Mucosa of descending colon (tissue), 3 donors: ENCODE results near the gene CCDC149. TPM values are rescaled to one million over a fixed set of nuclear protein-coding genes. Genes with fewer than 3 reads are reported as not detected.

Experiments
- ATAC-seq: fragments of 200-7000 bp; cut with Tn5 transposase; one replicate; pipeline ENCODE4 v1.9.1; 2020; ENCODE audit warnings: mild to moderate bottlenecking, moderate library complexity
- DNase-seq, 3 donors: peaks; one replicate each; pipeline ENCODE4 v3.0.0-alpha.2; 2020
- H3K36me3 ChIP-seq: fragments of 200-600 bp; one replicate; pipeline ENCODE4 v1.8.0; 2021; ENCODE audit warnings: low read depth, mild to moderate bottlenecking
- H3K4me1 ChIP-seq: fragments of 200-600 bp; one replicate; pipeline ENCODE4 v1.8.0; 2021; ENCODE audit warnings: low read depth, mild to moderate bottlenecking
- H3K4me3 ChIP-seq: fragments of 200-600 bp; one replicate; pipeline ENCODE4 v1.8.0; 2021; ENCODE audit warnings: mild to moderate bottlenecking
- H3K9me3 ChIP-seq: fragments of 200-600 bp; one replicate; pipeline ENCODE4 v1.8.0; 2021; ENCODE audit warnings: mild to moderate bottlenecking
- intact Hi-C, 2 donors: fragments of 100-400 bp; cut with DNase I in 1 of 2; cut with micrococcal nuclease in 1 of 2; formaldehyde crosslinking; loops; one replicate each; pipeline versions ENCODE4 v1.11.0 to v1.11.1; 2022; cut with DNase I, micrococcal nuclease
- total RNA-seq, 3 donors: library from RNA; stranded (reverse); fragmentation: NEBNext Ultra II Directional in 2 of 3; extraction: Animal tissue kit (Norgen Biotek cat#: 25700) in 2 of 3; gene quantifications; one replicate each; pipeline versions ENCODE4 v1.2.1 to v1.2.4, GENCODE V29; 2021 to 2023
- TF ChIP-seq, protein P1 (sequence below): fragments of 200-600 bp; IDR thresholded peaks from one replicate; pipeline ENCODE4 v1.8.0; 2022; ENCODE audit warnings: antibody characterized with exemption, mild to moderate bottlenecking
- donor health status: DM: no; HTN: no; CAD: no; lungs with moderate emphysema.
- donor health status: DM: no; HTN: no; CAD: no.
- donor health status: DM: no; HTN: yes; CAD: no.

CCDC149 gene
- total RNA-seq, 3 donors from 2014 or later, result 14.1 to 23.7 (median 14.2) TPM

DNA sequence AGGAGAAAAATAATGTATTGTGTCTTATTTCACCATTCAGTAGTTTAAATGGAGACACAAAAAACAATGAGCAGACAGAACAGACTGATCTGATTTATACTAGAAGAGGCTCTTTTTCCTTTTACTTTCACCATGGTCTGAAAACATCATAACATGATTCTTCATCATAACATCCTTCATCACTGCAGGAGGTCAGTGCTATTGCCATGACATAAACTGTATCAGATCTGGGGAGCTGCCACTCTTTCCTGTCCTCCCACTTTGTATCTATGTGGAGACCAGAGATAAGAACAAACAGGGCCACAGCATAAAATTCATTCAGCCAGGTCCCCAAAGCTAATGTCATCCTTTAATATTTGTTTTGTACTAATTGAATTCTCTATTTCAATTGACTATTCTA is 92.3 kb downstream of the CCDC149 start:
- intact Hi-C loops, result no loop called here
- Histone ChIP-seq H3K4me3 (no peak overlapping the region), H3K4me1 (no peaks in the 10 kb centered on the region), H3K36me3 (no peaks in the 10 kb centered on the region), H3K9me3 (no peaks in the 10 kb centered on the region)
- ATAC-seq (no peak), DNase-seq (no peak)
- TF ChIP-seq, protein P1, sequence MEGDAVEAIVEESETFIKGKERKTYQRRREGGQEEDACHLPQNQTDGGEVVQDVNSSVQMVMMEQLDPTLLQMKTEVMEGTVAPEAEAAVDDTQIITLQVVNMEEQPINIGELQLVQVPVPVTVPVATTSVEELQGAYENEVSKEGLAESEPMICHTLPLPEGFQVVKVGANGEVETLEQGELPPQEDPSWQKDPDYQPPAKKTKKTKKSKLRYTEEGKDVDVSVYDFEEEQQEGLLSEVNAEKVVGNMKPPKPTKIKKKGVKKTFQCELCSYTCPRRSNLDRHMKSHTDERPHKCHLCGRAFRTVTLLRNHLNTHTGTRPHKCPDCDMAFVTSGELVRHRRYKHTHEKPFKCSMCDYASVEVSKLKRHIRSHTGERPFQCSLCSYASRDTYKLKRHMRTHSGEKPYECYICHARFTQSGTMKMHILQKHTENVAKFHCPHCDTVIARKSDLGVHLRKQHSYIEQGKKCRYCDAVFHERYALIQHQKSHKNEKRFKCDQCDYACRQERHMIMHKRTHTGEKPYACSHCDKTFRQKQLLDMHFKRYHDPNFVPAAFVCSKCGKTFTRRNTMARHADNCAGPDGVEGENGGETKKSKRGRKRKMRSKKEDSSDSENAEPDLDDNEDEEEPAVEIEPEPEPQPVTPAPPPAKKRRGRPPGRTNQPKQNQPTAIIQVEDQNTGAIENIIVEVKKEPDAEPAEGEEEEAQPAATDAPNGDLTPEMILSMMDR, result no peak

DNA sequence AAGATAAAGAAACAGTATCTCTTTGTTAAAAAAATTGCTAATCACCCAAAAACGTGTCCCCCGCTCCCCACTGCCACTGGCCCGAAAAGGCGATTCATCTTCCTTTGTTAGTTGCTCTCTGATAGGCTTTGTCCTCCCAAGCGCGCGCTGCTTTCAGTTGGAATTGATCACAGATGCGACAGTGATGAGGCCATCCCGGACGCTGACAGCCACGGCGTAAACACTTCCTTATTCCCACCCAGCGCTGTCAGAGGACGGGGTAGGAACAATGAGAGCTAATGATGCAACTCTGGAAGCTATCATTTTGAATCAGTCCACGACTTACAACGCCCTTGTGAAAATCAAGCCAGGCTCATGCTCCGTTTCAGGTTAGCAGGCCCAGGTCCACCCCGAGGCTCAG is 96.0 kb downstream of the CCDC149 start:
- Histone ChIP-seq H3K36me3 (no peaks in the 10 kb centered on the region), H3K4me3 (no peak overlapping the region), H3K9me3 (no peaks in the 10 kb centered on the region), H3K4me1 (no peaks in the 10 kb centered on the region)
- ATAC-seq (no peak), DNase-seq (no peak)
- TF ChIP-seq, protein P1, result no peak
- intact Hi-C loops, result no loop called here

DNA sequence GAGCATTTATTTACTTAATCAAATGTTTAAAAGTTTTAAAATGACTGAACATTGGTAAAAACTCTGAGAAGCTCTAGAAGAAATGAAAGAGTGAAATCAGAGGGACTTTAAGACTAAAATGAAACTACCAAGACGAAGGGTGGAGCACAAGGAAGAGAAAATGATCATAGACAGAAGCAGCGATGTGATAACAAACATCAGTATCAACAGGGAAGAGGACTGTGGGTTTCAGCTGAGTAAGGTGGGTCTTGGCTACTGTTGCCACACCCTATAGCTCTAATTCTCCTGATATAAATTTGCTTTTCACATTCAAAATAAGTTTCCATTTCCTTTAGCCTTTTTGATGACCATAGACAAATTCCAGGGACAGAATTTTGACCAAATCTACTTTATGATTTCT is 99.1 kb downstream of the CCDC149 start:
- ATAC-seq (peak; percentile 53), DNase-seq (no peak)
- intact Hi-C loops, result no loop called here
- Histone ChIP-seq H3K4me1 (no peaks in the 10 kb centered on the region), H3K4me3 (no peak overlapping the region), H3K36me3 (no peaks in the 10 kb centered on the region), H3K9me3 (no peaks in the 10 kb centered on the region)
- TF ChIP-seq, protein P1, result no peak

DNA sequence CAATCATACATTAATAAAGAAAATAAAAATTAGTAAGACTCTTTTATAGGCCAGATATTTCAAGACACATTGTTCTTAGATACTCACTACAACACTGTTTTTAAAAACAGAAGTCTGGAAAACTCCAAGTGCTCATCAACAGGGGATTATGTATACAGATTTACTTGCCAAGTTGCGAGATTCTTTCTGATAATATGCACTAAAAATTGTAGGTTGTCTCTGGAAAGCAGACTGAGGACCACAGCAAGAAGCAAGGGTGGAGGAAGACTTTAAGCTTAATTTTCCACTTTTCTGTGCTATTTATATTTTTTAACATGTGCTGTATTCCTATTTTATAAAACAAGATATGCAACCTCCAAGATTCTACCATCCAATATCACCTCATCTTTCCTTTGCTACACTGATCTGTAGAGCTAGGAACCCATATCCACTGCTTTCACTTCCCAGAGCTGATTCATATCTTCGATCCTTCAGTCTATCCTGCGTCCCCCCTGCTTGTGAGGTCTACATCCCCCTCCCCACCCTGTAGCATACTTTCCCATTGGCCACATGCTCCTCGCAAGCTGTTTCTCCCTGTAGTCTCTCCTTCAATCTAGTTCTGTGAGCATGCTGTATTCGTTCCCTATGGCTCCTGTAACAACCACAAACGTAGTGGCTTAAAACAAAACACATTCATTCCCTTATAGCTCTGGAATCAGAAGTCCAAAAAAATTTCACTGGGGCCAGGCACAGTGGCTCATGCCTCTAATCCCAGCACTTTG is 101.8 kb downstream of the CCDC149 start:
- Histone ChIP-seq H3K4me3 (no peak overlapping the region), H3K9me3 (no peaks in the 10 kb centered on the region), H3K36me3 (no peaks in the 10 kb centered on the region), H3K4me1 (no peaks in the 10 kb centered on the region)
- intact Hi-C loops, result no loop called here
- TF ChIP-seq, protein P1, result no peak
- ATAC-seq (no peak), DNase-seq (no peak)

DNA sequence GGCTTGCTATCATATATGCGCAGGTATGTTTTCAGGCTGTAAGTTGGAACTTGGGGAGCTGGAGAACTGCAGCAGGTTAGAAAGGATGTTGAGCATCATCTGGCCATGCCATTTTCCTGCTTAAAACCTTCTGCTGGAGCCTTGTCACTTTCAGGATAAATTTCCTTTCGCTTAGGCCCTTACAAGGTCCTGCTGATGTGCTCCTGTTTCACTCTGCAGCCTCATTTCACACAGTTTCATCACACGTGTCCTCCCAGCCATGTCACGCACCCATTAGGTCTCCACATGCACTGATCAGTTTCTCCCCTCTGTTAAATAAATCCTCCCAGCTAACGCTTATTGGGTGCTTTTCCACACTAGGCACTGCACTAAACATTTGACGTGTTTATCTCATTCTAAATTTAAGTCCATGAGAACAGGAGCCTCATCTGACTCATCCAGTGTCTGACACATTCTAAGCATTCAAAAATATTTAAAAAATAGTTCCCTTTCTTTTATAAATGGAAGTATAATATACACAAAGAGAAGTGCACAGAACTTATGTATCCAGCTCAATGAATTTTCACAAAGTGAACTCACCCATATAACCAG is 102.9 kb downstream of the CCDC149 start:
- no peak for DNase-seq
- Histone ChIP-seq H3K9me3 (no peaks in the 10 kb centered on the region), H3K4me1 (no peaks in the 10 kb centered on the region), H3K4me3 (no peak overlapping the region), H3K36me3 (no peaks in the 10 kb centered on the region)
- TF ChIP-seq, protein P1, result no peak
- intact Hi-C loops, result no loop called here
- ATAC-seq, result no peak
